ENCODE data around the gene OLFM2. TPM values are rescaled to one million over a fixed set of nuclear protein-coding genes. Genes with fewer than 3 reads are reported as not detected.
A peak's percentile ranks its signal among the peaks of the same experiment; 100 is the strongest.

The OLFM2 gene
- total RNA-seq, 1 experiment from 2014 or later = 19.9 TPM

DNA sequence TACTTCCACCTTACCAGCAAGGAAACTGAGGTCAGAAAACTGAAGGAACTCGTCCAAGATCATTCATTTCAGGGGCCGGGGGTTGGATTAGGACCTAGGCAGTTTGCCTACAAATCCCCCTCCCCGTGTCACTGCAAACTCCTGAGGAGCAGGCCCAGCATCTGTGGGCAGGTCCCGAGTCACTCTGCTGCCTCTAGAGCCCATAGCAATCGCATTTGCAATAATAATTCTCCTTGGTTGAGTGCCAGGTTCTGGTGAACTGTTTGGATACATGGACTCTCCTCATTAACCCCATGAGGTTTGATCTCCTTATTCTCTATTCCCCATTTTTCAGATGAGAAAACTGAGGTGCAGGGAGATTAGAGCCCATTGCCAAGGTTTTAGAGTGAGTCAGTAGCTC is 100.3 kb downstream of the OLFM2 start:
- Histone ChIP-seq H3K4me1 (ENCODE audit: control insufficient read depth in 1 of 2, insufficient read depth in 2 of 2, low read length in 2 of 2) (peaks cover 4 to 18% of the 10 kb centered on the region in 2 experiments; a peak in 3 of 4 replicates), H2AFZ (ENCODE audit: low read depth, low read length, poor library complexity, severe bottlenecking) (no peak overlapping the region), H3K36me3 (ENCODE audit: control insufficient read depth in 1 of 2, insufficient read depth in 2 of 2, low read length in 2 of 2) (peaks cover 9 to 13% of the 10 kb centered on the region in 2 experiments; a peak in 3 of 4 replicates), H3K27me3 (ENCODE audit: insufficient read depth, low read length) (no peaks in the 10 kb centered on the region), H3K4me3 (replicated peaks in 1 of 2; ENCODE audit: low read depth in 1 of 2, low read length in 2 of 2) (peak overlapping the region; percentile 94 to 96), H4K20me1 (ENCODE audit: insufficient read depth) (peaks cover 3% of the 10 kb centered on the region; the same call in 1 of the 2 replicates), H3K9me2 (ENCODE audit: insufficient read depth) (no peaks in the 10 kb centered on the region), H3K79me2 (ENCODE audit: insufficient read depth, low read length) (peaks cover 29% of the 10 kb centered on the region), H3K9me3 (ENCODE audit: control insufficient read depth in 1 of 2, insufficient read depth in 1 of 2, low read depth in 1 of 2, low read length in 2 of 2) (no peaks in the 10 kb centered on the region), H3K27ac (ENCODE audit: low read depth, low read length) (peak overlapping the region; percentile 56; the same call in 1 of the 2 replicates), H3K4me2 (ENCODE audit: low read length) (peak overlapping the region; percentile 97), H3K9ac (ENCODE audit: low read length) (peak overlapping the region; percentile 76)
- no peak for ATAC-seq
- ChIA-PET POLR2A (interaction anchor here (1.0 kb wide), 1 partner anchor 8 kb away, joined by 3 read pairs; the partner anchor contains the start of gene UBL5), CTCF (no interaction called here), RAD21 (ENCODE audit: low non-redundant PET in 1 of 2, low total read pairs in 2 of 2, uncharacterized antibody in 2 of 2, unreplicated experiment in 2 of 2) (no interaction called here)
- TSS peak; percentile 20 for BruUV-seq (replicated peaks)
- intact Hi-C loops (cut with micrococcal nuclease) = no loop called here
- no peak for DNase-seq (ENCODE audit: low read depth, low spot score)
- TF ChIP-seq, protein P1, sequence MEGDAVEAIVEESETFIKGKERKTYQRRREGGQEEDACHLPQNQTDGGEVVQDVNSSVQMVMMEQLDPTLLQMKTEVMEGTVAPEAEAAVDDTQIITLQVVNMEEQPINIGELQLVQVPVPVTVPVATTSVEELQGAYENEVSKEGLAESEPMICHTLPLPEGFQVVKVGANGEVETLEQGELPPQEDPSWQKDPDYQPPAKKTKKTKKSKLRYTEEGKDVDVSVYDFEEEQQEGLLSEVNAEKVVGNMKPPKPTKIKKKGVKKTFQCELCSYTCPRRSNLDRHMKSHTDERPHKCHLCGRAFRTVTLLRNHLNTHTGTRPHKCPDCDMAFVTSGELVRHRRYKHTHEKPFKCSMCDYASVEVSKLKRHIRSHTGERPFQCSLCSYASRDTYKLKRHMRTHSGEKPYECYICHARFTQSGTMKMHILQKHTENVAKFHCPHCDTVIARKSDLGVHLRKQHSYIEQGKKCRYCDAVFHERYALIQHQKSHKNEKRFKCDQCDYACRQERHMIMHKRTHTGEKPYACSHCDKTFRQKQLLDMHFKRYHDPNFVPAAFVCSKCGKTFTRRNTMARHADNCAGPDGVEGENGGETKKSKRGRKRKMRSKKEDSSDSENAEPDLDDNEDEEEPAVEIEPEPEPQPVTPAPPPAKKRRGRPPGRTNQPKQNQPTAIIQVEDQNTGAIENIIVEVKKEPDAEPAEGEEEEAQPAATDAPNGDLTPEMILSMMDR (IDR thresholded peaks at IDR 0.05 in 2 of 3, conservative IDR thresholded peaks at IDR 0.05 in 1 of 3; ENCODE audit: borderline replicate concordance in 1 of 3, insufficient read depth in 1 of 3, low read depth in 2 of 3, low read length in 2 of 3) = peak in 1 of 3 experiments; percentile 18; a peak in 1 of 6 replicates
- TF ChIP-seq REST (IDR thresholded peaks at IDR 0.05; ENCODE audit: low read depth) = no peak
